Placental pericyte (primary cell): ENCODE data around the gene CASP10. TPM values are rescaled to one million over a fixed set of nuclear protein-coding genes. Genes with fewer than 3 reads are reported as not detected.

Experiments
- small RNA-seq: library from RNA; depleted of rRNA; stranded (forward); fragments of <200 nt; gene quantifications from one replicate; pipeline ENCODE3, GENCODE V24; 2012; ENCODE audit warnings: low replicate concordance
- total RNA-seq: library from RNA; depleted of rRNA; stranded (reverse); fragments of >200 nt; gene quantifications from 2 replicates; pipeline ENCODE4 v1.2.3, GENCODE V29; 2012

CASP10 gene, protein sequence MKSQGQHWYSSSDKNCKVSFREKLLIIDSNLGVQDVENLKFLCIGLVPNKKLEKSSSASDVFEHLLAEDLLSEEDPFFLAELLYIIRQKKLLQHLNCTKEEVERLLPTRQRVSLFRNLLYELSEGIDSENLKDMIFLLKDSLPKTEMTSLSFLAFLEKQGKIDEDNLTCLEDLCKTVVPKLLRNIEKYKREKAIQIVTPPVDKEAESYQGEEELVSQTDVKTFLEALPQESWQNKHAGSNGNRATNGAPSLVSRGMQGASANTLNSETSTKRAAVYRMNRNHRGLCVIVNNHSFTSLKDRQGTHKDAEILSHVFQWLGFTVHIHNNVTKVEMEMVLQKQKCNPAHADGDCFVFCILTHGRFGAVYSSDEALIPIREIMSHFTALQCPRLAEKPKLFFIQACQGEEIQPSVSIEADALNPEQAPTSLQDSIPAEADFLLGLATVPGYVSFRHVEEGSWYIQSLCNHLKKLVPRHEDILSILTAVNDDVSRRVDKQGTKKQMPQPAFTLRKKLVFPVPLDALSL
- 3.9 and 5.5 TPM in 2 replicates for total RNA-seq

DNA sequence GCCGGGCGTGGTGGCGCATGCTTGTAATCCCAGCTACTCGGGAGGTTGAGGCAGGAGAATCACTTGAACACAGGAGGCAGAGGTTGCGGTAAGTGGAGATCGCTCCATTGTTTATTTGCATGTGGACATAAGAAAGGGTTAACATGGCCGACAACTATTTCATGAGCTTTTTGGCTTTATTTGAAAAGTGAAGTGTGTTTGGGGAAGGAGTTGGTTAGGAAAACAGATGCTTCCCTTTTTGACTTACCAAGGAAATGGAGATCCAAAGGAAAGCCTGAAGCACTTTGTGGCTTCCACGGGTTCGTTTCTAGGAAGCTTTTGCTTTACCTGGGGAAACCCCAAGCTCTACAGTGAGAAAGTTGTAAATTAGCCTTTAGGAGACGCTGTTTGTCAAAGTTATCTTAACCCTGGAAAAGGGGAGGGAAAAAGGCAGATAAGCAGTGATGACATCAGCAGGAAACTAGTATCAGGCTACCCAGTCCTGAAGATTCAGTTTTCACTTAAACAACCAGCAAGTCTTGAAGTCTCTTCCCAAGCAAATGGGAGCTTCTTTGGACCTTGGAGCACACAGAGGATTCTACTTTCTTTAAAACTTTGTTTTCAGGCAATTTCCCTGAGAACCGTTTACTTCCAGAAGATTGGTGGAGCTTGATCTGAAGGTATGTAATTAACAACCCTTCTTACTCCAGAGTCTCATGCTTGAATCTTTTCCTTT is at the start of gene CASP10:
Gene CASP10, plus strand, starts transcription at position 492 of the 715 bp plus-strand sequence. CDS start 2,637 bp downstream, outside the sequence.

DNA sequence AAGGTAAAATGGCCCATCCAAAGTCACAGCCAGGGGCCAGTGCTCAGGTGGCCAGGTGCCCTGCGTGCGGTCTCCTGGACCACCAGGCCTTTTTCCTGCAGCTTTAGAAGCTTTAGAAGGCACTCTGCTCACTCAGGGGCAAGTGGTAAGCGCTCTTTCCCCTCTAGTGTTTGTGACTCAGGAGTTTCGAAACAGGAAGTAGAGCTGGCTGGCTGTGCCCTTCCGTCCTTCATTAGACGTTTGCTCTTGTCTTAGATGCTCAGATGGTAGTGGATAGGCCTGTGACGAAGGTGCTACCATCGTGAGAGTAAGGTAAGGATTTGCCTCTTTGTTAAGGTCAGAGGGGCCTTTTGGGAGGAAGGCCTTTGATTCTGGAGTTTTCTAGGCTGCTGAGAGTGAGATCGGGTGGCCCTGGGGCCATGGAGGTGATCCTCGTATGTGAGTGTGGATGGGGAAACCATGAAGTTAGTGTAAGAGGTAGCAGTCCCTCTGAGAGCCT is 77.4 kb downstream of the CASP10 start, which contains the start of gene CASP8:
Gene CASP8, plus strand, starts transcription at position 235 of the 499 bp plus-strand sequence. CDS start 5,951 bp downstream, outside the sequence.

Small RNA genes lying within 50 kb of the gene (small RNA-seq; reads per million reads assigned to genes)
- gene AC007283.2 (not detected), gene MTND4LP13 (not detected), gene RNU7-45P (not detected)

Other genes starting within 250 kb of the CASP10 start
- gene ORC2, start 219.5 kb upstream of the CASP10 start, total RNA-seq, result 9.2 and 20.5 TPM in 2 replicates
- 5.5 and 13.0 TPM in 2 replicates for gene HYCC2, start 111.5 kb upstream of the CASP10 start, total RNA-seq
- 20.8 and 28.5 TPM in 2 replicates for gene NDUFB3, start 111.1 kb upstream of the CASP10 start, total RNA-seq
- gene CFLAR, start 67.0 kb upstream of the CASP10 start, total RNA-seq, result 114 and 115 TPM in 2 replicates
- 22.1 and 34.9 TPM in 2 replicates for gene CASP8, start 77.4 kb downstream of the CASP10 start, total RNA-seq
- gene FLACC1, start 174.2 kb downstream of the CASP10 start, total RNA-seq, result 0.44 and 1.4 TPM in 2 replicates